HUES6 (cell line): ENCODE data around the gene ANXA8.
"Not testable (repeated sequence)": the region's sequence is repeated elsewhere in the genome, so short reads cannot be mapped to it uniquely, and the experiment has no call there.

Experiments used
- H3K27ac ChIP-seq: 2 replicates; pipeline ENCODE4 v1.7.0; 2013; ENCODE audit warnings: low read depth, mild to moderate bottlenecking, low read length, inconsistent platforms
- H3K27me3 ChIP-seq: 2 replicates; pipeline ENCODE4 v1.6.1; 2013; ENCODE audit warnings: low read length; ENCODE audit not compliant: control insufficient read depth, insufficient read depth
- H3K36me3 ChIP-seq: 2 replicates; pipeline ENCODE4 v1.6.1; 2013; ENCODE audit warnings: low read length; ENCODE audit not compliant: control insufficient read depth, insufficient read depth
- H3K4me1 ChIP-seq: 2 replicates; pipeline ENCODE4 v1.6.1; 2013; ENCODE audit warnings: low read length; ENCODE audit not compliant: control insufficient read depth, insufficient read depth
- H3K4me3 ChIP-seq: 2 replicates; pipeline ENCODE4 v1.5.1; 2013; ENCODE audit warnings: low read depth, low read length
- H3K9ac ChIP-seq: one replicate; pipeline ENCODE4 v1.6.1; 2013; ENCODE audit warnings: mild to moderate bottlenecking, low read length
- H3K9me3 ChIP-seq: 2 replicates; pipeline ENCODE4 v1.6.1; 2013; ENCODE audit warnings: low read depth, low read length; ENCODE audit not compliant: control insufficient read depth, insufficient read depth

Gene ANXA8

GRCh38 chr10:47483923-47484322 lies at the start of gene ANXA8:
TSS of gene ANXA8 (minus strand) at chr10:47484115. CDS start at chr10:47483933, 182 bp downstream.
- not testable (repeated sequence) for H3K36me3 ChIP-seq, H3K4me3 ChIP-seq, H3K9me3 ChIP-seq, H3K9ac ChIP-seq, H3K27me3 ChIP-seq, H3K27ac ChIP-seq, H3K4me1 ChIP-seq

GRCh38 chr10:47523475-47523874 lies 39.6 kb upstream of the ANXA8 start, which contains the start of gene AGAP9:
TSS of gene AGAP9 (minus strand) at chr10:47523638. CDS start at chr10:47523526, 112 bp downstream.
- H3K27me3 ChIP-seq, H3K4me1 ChIP-seq, H3K4me3 ChIP-seq, H3K9ac ChIP-seq, H3K36me3 ChIP-seq, H3K9me3 ChIP-seq, H3K27ac ChIP-seq: not testable (repeated sequence)

GRCh38 chr10:47502313-47502712 lies 18.4 kb upstream of the ANXA8 start:
- H3K27me3 ChIP-seq, H3K27ac ChIP-seq, H3K9me3 ChIP-seq, H3K9ac ChIP-seq, H3K4me1 ChIP-seq, H3K4me3 ChIP-seq, H3K36me3 ChIP-seq: not testable (repeated sequence)

GRCh38 chr10:47494226-47494625 lies 10.3 kb upstream of the ANXA8 start:
- not testable (repeated sequence) for H3K4me3 ChIP-seq, H3K4me1 ChIP-seq, H3K27me3 ChIP-seq, H3K36me3 ChIP-seq, H3K27ac ChIP-seq, H3K9ac ChIP-seq, H3K9me3 ChIP-seq

- not testable (repeated sequence) for H3K9me3 ChIP-seq, H3K27ac ChIP-seq, H3K9ac ChIP-seq, H3K36me3 ChIP-seq, H3K4me1 ChIP-seq, H3K4me3 ChIP-seq, H3K27me3 ChIP-seq
These were observed 7.7 kb upstream of the ANXA8 start, which contains the start of gene FAM25G for GRCh38 chr10:47491600-47491999. TSS of gene FAM25G (minus strand) at chr10:47491700. CDS start at chr10:47491674, 26 bp downstream.

- H3K9me3 ChIP-seq, H3K27me3 ChIP-seq, H3K27ac ChIP-seq, H3K4me3 ChIP-seq, H3K9ac ChIP-seq, H3K36me3 ChIP-seq, H3K4me1 ChIP-seq: not testable (repeated sequence)
These were observed 5.7 kb upstream of the ANXA8 start for GRCh38 chr10:47489630-47490029.

GRCh38 chr10:47485943-47486342 lies 2.0 kb upstream of the ANXA8 start:
- not testable (repeated sequence) for H3K9me3 ChIP-seq, H3K27me3 ChIP-seq, H3K9ac ChIP-seq, H3K27ac ChIP-seq, H3K36me3 ChIP-seq, H3K4me3 ChIP-seq, H3K4me1 ChIP-seq

- not testable (repeated sequence) for H3K9ac ChIP-seq, H3K27me3 ChIP-seq, H3K4me1 ChIP-seq, H3K4me3 ChIP-seq, H3K36me3 ChIP-seq, H3K27ac ChIP-seq, H3K9me3 ChIP-seq
These were observed 871 bp upstream of the ANXA8 start for GRCh38 chr10:47484786-47485185.

- not testable (repeated sequence) for H3K4me1 ChIP-seq, H3K9me3 ChIP-seq, H3K36me3 ChIP-seq, H3K27me3 ChIP-seq, H3K27ac ChIP-seq, H3K4me3 ChIP-seq, H3K9ac ChIP-seq
These were observed 1.5 kb downstream of the ANXA8 start for GRCh38 chr10:47482367-47482766.

GRCh38 chr10:47481768-47482181 lies 2.1 kb downstream of the ANXA8 start:
- H3K9me3 ChIP-seq, H3K36me3 ChIP-seq, H3K9ac ChIP-seq, H3K4me1 ChIP-seq, H3K27ac ChIP-seq, H3K4me3 ChIP-seq, H3K27me3 ChIP-seq: not testable (repeated sequence)

GRCh38 chr10:47481182-47481766 lies 2.6 kb downstream of the ANXA8 start:
- not testable (repeated sequence) for H3K27ac ChIP-seq, H3K4me3 ChIP-seq, H3K27me3 ChIP-seq, H3K9ac ChIP-seq, H3K4me1 ChIP-seq, H3K9me3 ChIP-seq, H3K36me3 ChIP-seq

- H3K9ac ChIP-seq, H3K4me3 ChIP-seq, H3K27me3 ChIP-seq, H3K4me1 ChIP-seq, H3K36me3 ChIP-seq, H3K27ac ChIP-seq, H3K9me3 ChIP-seq: not testable (repeated sequence)
These were observed 3.8 kb downstream of the ANXA8 start for GRCh38 chr10:47480133-47480532.
